DMS153 (cell line): Measurements from ENCODE around the gene EPHB1.
A peak's percentile ranks its signal among the peaks of the same experiment; 100 is the strongest.

Experiments
- DNase-seq: peaks from one replicate; lab custom pipeline; 2025; lab: John Stamatoyannopoulos, UW

Gene EPHB1

GRCh38 chr3:134794950-134795745, at the start of gene EPHB1:
Gene EPHB1 (plus strand): TSS chr3:134795260.
- peak; percentile 94 for DNase-seq

GRCh38 chr3:134748698-134749097, 46.4 kb upstream of the EPHB1 start:
- DNase-seq, result no peak

- DNase-seq, result no peak
Measured at GRCh38 chr3:134749174-134749573, 45.9 kb upstream of the EPHB1 start.

GRCh38 chr3:134749802-134750553, 45.1 kb upstream of the EPHB1 start:
- DNase-seq, result no peak

GRCh38 chr3:134751831-134752230, 43.2 kb upstream of the EPHB1 start:
- DNase-seq, result no peak

GRCh38 chr3:134752761-134753461, 42.1 kb upstream of the EPHB1 start:
- no peak for DNase-seq

GRCh38 chr3:134753999-134754742, 40.9 kb upstream of the EPHB1 start:
- no peak for DNase-seq

GRCh38 chr3:134754768-134755559, 40.1 kb upstream of the EPHB1 start:
- DNase-seq, result no peak

- no peak for DNase-seq
Measured at GRCh38 chr3:134755821-134756220, 39.2 kb upstream of the EPHB1 start.

GRCh38 chr3:134757549-134758069, 37.5 kb upstream of the EPHB1 start:
- DNase-seq, result no peak

GRCh38 chr3:134761213-134761612, 33.8 kb upstream of the EPHB1 start:
- DNase-seq, result no peak

GRCh38 chr3:134762016-134762415, 33.0 kb upstream of the EPHB1 start:
- no peak for DNase-seq

- DNase-seq, result no peak
Measured at GRCh38 chr3:134765468-134765867, 29.6 kb upstream of the EPHB1 start.

- DNase-seq, result no peak
Measured at GRCh38 chr3:134766290-134766689, 28.8 kb upstream of the EPHB1 start.

- no peak for DNase-seq
Measured at GRCh38 chr3:134768116-134768515, 26.9 kb upstream of the EPHB1 start.

GRCh38 chr3:134768837-134769236, 26.2 kb upstream of the EPHB1 start:
- no peak for DNase-seq

- DNase-seq, result no peak
Measured at GRCh38 chr3:134769287-134769868, 25.7 kb upstream of the EPHB1 start.

- no peak for DNase-seq
Measured at GRCh38 chr3:134772011-134772410, 23.0 kb upstream of the EPHB1 start.

GRCh38 chr3:134772591-134772990, 22.5 kb upstream of the EPHB1 start:
- no peak for DNase-seq

- DNase-seq, result no peak
Measured at GRCh38 chr3:134775831-134776230, 19.2 kb upstream of the EPHB1 start.

GRCh38 chr3:134776518-134776917, 18.5 kb upstream of the EPHB1 start:
- no peak for DNase-seq
